Measurements from ENCODE around the gene LRRC27.
"Not testable (repeated sequence)": the region's sequence is repeated elsewhere in the genome, so short reads cannot be mapped to it uniquely, and the experiment has no call there.

LRRC27 gene

DNA sequence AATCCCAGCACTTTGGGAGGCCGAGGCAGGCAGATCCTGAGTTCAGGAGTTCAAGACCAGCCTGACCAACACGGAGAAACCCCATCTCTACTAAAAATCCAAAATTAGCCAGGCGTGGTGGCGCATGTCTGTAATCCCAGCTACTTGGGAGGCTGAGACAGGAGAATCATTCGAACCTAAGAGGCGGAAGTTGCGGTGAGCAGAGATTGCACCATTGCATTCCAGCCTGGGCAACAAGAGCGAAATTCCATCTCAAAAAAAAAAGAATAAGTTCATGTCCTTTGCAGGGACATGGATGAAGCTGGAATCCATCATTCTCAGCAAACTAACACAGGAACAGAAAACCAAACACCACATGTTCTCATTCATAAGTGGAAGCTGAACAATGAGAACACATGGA is 17.1 kb upstream of the LRRC27 start:
- not testable (repeated sequence) for DNase-seq (ENCODE audit: low spot score)

DNA sequence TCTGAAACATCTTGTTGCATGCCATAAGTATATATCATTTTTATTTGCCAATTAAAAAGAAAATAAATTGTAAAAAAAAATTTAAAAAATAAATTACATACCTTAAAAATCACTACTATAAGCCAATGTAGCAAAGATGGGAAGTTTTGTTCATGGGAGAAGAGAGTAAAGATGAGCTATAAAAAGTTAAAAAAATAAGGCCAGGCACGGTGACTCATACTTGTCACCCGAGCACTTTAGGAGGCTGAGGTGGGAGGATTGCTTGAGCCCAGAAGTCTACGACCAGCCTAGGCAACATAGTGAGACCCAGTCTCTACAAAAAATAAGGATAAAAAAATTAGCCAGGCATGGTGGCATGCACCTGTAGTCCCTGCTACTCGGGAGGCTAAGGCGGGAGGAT is 15.9 kb upstream of the LRRC27 start:
- DNase-seq (ENCODE audit: low spot score) = no peak

DNA sequence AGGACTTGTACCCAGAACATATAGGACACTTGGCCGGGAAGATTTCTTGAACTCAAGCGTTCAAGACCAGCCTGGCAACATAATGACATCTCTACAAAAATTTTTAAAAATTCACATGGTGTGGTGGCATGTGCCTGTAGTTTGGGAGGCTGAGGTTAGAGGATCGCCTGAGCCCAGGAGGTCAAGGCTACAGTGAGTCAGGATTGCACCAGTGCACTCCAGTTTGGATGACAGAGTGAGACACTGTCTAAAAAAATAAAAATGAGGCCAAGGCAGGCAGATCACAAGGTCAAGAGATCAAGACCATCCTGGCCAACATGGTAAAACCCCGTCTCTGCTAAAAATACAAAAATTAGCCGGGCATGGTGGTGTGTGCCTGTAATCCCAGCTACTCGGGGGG is 14.5 kb upstream of the LRRC27 start:
- not testable (repeated sequence) for DNase-seq (ENCODE audit: low spot score)

DNA sequence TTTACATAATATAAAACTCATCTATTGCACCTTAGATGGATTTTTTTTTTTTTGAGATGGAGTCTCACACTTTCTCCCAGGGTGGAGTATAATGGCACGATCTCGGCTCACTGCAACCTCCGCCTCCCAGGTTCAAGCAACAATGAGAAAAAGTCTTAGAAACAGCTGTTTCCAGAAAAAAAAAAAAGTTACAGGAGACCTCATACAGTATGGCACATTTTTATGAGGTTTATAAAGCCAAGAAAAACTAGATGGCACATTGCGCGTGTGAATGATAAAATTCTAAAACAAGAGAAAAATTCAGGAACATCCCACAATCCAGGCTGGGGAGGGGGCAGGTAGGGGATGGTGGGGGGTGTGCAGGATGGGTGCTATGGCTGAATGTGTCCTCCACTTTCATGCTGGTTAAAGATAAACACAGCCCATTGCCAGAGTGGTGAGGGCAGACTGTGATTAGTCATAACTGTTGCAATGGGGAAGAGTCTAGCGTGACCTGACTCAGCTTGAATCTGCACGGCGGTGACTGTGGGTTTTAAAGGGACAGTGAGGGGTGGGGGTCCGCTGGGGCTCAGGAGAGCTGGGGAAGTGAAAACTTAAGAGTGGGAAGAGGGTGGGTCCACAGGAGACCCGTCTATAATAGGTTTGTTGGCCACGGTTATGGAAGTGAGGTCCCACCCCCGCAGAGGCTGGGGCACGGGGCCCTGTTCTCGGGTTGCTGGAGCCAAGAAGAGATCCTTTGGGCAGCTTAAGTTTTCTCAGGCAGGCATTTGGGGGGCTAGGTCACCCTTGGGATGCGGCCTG is 11.9 kb upstream of the LRRC27 start:
- no peak for DNase-seq (ENCODE audit: low spot score)

DNA sequence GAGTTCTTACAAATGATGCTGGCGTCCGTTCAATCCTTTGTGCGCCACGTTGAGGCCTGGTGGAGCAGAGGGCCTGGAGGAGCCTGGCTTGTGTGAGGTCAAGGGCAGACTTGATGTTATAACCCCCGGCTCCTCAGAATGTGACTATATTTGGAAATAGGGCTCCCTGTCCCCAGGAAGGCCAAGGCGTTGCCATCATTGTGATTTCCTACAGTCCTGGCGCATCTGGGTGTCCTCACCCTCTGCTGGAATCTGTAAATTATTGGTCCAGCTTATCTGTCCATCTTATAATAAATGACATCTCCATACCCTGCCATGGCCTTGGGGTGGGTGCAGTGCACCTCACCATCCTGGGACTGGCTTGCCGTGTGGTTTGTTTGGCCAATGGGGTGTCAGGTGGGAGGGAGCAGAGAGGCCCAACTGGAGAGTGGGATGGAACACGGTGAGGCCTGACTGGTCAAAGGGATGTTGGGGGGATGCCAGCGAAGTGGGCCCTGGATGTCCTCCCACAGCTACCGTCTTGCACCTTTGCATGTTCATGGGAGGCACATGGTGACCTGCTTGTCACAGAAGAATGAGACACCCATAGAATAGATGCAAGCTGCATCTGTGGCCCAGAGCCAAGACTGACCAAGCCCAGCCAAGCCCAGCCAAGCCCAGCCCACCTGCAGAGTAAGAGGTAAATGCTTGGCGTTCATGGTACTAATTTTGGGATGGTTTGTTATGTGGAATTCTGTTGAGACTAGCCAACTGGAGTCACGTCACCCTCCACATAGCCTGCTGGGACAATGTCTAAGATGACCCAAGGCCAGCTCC is 11.1 kb upstream of the LRRC27 start:
- no peak for DNase-seq (ENCODE audit: low spot score)

DNA sequence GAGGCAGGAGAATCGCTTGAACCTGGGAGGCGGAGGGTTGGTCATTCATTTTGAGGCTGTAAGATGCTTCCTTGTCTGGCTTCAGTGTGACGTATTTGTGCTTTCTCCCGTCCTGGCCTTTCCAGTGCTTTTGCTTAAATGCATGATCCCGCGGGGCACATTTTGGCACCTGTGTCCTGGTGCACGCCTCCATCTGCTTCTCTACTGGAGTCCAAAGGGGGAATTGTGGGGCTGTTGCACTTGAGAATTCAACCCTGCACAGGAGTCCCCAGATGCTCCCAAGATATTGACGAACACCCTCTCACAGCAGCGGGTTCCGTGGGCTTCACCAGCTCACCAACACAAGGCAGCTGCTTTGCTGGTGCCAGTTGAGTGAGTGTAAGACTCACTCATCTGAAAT is 10.3 kb upstream of the LRRC27 start:
- no peak for DNase-seq (ENCODE audit: low spot score)

DNA sequence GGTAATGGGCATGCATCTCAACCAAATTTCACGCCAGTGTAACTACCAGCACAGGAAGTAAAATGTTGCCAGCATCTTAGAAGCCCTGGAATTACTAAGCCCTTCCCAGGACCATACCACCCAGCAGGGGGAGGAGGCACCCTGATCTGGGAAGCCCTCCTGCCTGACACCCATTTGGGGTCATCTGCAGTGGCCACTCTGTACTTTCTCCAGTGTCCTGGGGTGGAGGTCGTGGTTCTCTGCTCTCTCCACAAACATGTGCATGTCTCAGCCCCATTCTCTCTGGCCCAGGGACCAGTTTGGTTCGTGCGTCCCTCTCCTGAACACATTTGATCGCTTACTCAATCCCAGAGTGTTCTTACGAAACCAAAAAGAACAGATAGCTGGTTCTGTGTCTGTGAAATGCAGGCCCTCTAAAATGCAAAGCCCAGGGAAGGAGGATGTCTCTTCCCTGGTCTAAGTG is 9.4 kb upstream of the LRRC27 start:
- DNase-seq (ENCODE audit: low spot score) = no peak

DNA sequence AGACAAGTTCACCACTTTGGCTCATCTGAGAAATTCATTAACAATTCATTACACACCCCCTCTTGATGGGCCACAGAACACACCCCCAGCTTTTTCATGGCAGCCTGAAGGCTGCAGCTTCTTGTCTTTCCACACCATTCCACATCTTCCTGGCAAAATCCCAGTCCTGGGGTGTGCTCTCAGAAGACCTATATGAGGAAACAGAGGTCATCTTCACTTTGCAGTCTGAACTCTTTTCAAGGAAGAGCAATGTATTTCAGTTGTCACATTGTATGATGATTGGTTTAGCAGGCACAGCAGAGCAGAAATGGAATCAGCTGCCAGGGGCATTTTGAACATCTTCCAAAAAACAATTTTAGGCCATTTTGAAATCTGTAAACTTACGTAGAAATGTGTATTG is 7.8 kb upstream of the LRRC27 start:
- DNase-seq (ENCODE audit: low spot score) = no peak

DNA sequence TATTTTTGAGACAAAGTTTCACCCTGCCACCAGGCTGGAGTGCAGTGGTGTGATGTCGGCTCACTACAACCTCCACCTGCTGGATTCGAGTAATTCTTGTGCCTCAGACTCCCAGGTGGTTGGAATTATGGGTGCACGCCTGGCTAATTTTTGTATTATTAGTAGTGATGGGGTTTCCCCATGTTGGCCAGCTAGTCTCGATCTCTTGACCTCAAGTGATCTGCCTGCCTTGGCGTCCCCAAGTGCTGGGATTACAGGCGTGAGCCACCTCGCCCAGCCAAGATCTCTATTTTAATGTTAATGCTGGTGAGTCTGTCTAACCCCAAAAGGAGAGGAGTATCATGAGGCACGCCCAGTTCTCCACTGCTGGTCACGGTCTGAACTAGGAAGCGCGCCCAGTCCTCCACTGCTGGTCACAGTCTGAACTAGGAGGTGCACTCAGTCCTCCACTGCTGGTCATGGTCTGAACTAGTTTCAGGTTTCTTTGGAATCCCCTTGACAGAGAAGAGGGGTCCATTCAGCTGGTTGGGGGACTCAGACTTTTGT is 5.6 kb upstream of the LRRC27 start:
- DNase-seq (ENCODE audit: low spot score) = no peak

DNA sequence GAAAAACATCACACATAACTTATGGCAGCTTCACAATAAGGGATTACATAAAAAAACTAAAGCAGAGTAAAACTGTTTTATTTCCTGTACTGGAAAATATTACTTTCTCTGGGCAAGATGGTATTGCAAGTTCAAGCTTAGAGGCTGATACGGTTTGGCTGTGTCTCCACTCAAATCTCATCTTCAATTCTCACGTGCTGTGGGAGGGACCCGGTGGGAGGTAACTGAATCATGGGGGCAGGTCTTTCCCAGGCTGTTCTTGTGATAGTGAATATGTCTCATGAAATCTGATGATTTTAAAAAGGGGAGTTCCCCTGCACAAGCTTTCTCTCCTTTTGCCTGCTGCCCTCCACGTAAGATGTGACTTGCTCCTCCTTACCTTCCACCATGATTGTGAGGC is 5.1 kb upstream of the LRRC27 start:
- DNase-seq (ENCODE audit: low spot score) = no peak

DNA sequence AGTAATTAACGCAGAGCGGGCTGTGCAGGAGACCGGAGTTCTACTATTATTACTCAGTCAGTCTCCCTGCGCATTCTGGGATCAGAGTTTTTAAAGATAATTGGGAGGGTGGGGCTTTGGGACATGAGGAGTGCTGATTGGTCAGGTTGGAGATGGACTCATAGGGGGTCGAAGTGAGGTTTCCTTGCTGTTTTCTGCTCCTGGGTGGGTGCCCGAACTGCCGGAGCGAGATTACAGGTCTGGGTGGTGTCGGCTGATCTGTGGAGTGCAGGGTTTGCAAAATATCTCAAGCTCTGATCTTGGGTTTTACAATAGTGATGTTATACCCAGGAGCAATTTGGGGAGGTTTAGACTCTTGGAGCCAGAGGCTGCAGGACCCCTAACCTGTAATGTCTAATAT is 3.9 kb upstream of the LRRC27 start:
- DNase-seq (ENCODE audit: low spot score) = no peak

DNA sequence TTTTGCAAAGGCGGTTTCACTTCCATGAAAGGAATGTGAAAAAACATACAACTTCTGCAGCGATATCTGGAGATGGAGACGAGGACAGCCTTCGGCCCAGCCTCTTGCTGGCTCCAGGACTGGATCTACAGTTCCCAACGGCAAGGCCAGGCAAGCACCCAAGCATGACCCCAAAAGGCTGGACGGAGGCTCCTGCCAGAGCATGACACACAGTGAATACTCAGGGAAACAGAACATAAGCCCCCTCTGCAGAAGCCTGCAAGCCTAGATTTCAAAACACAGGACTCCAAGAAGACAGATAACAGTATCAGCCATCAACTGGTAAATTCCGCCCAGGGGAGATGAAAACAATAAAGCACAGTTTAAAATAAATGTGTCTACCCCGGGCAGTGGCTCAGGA is 3.3 kb upstream of the LRRC27 start:
- no peak for DNase-seq (ENCODE audit: low spot score)

DNA sequence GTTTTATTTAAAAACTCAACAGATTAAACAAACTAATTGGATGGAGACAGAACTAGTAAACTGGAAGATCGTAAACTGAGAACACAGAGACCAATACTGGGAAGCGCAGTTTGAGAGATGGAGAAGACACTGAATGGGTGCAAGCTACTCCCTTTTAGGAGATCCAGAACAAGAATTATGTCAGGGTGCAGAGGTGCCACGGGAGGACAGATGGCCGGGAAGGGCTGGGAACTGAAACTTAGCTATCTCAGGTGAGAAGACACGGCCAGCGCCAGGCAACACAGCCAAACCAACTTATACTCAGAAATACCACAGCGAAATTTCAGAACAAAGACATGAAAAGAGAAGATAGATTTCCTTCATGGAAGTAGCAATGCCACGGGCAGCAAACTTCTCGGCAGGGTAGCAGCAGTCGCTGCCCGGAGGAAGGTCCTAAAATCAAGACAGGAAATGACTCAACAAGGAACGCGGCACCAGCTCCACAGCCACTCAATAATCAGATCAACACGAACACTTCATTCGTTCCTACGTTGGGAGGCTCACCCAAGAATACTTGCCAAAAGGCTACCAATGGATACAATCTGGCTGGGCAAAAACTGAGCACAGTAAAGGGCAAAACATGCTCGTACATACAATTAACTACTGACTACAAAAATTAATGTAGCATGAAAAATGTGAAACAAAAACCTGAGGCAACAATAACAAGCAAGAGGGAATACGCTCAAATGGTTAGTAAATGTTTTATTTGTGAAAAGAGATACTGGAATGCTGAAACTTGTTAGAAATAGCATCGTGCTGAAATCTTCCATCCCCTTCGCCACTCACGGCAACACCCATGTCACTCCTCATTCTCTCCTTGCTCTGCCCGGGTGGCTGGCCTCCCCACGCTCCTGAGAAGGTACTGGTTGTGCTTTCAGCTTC is 2.2 kb upstream of the LRRC27 start:
- no peak for DNase-seq (ENCODE audit: low spot score)

DNA sequence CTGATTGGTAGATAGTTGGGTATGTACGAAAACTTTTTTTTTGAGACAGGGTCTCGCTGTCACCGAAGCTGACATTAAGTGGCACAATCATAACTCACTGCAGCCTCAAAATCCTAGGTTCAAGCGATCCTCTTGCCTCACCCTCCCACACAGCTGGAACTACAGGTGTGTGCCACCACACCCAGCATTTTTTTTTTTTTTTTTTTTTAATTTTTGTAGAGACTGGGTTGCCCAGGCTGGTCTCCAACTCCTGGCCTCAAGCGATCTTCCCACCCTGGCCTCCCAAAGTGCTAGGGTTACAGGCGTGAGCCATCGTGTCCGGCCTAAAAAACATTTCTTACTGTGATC is 1.5 kb upstream of the LRRC27 start:
- DNase-seq (ENCODE audit: low spot score) = no peak

DNA sequence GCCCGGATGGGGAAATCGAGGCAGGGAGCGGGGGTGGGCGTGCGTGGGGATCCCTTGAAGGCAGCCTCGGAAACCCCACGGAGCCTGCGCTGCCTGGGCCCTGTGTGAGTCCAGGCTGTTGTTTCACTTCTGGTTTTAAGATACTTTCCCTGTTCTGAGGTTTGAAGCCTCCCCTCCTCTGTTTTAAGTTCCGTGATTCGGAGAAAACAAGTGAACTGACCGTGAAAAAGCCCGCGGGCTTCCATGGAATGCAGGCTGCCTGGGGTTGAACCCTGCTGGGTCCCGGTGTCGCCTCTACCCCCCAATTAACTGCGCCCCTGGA is 401 bp downstream of the LRRC27 start:
- peak; percentile 44 for DNase-seq (ENCODE audit: low spot score)

DNA sequence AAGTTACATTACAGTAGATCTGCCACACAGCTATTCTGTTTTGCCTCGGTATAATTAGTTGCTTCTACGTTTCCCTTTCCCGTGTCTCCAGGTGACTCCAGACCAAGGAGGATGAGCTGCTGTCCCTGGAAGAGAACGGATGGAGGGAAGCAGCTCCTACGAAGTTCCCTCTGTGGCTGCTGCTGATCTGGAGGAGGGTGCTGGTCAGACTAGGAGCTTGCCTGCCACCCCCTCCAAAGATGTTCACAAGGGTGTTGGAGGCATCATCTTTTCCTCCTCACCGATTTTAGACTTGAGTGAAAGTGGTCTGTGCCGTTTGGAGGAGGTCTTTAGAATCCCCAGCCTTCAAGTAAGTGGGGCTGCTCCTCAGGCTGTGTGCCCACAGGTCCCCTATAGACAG is 1.4 kb downstream of the LRRC27 start:
- DNase-seq (ENCODE audit: low spot score) = no peak

DNA sequence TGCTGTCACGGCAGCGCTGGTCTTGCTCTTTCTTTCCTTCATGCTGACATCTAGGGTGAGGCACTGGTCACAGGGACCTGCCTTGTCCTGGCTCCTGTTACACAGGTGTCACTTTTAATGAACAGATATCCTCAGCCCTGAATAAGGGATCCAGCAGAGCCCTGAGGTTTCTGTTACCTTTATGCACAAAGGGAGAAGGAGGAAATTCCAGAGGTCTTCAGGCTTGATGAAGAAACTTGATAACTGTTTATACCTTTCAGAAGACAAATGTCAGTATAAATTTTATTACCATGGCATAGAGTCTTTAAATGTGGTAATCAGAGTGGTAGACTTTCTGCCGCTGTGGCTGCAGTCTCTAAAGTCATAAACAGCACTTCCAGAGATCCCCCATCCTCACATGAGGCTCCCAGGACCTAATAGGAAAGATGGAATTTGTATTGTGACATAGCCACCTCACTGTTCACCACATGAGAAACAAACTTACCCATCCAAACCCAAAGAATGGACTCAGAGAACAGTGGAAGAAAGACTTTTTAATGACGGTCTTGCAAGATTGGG is 2.7 kb downstream of the LRRC27 start:
- DNase-seq (ENCODE audit: low spot score) = no peak

DNA sequence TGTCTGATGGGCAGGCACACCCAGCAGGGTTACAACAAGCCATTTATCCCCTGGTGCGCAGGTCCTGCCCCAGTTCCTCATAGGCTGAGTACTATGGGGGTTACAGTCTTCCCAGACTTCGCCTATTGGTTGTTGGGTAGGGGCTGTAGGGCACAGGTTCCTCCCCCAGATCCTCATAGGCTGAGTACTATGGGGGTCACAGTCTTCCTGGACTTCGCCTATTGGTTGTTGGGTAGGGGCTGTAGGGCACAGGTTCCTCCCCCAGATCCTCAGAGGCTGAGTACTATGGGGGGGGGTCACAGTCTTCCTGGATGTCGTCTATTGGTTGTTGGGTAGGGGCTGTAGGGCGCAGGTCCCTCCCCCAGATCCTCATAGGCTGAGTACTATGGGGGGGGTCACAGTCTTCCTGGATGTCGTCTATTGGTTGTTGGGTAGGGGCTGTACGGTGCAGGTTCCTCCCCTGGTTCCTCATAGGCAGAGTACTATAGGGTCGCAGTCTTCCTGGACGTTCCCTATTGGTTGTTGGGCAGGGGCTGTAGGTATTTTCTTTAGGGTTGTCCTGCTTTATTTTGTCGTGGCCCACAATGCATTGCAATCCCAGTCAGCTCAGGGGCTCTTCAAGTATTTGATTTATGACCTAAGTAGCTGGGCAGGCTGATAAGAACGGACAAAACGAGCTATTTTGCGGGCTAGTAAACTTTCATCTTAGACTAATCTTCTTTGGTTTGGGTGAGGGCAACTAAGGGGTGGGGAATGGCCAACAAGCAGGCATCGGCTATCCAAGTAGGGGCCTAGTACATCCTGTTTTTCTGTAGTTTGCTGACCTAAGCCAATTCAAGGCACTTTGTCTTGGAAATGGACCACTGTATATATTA is 3.4 kb downstream of the LRRC27 start:
- peak; percentile 76 for DNase-seq (ENCODE audit: low spot score)

DNA sequence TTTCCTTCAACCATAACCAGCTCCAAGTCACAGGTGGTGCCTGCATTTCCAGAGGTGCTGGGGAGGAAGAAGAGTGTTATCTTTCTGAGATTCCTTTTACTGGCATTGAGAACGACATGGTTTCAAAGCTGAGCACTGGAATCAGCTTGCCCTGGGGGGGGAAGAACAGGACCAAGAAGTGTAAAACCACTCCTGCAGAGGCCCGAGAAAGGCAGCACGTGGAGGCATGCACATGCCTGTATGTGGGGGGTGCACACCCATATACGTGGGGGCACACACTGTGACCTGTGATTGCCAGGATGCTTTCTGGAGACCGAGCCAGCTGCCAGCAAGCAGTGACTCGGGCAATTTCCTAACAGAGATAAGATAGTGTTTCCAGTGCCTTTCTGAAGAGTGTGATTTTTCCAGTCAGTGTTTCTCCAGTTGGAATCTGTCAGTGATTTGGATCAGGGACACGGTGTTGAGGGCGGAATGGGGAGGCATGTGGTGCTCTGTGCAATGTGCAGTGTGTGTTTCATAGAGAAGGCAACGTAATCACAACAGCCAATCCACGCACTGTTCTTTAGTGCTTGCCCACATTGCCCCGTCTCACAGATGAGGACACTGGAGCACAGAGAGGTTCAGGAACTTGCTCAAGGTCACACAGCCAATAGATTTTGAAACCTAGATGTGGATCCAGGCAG is 4.2 kb downstream of the LRRC27 start:
- no peak for DNase-seq (ENCODE audit: low spot score)

DNA sequence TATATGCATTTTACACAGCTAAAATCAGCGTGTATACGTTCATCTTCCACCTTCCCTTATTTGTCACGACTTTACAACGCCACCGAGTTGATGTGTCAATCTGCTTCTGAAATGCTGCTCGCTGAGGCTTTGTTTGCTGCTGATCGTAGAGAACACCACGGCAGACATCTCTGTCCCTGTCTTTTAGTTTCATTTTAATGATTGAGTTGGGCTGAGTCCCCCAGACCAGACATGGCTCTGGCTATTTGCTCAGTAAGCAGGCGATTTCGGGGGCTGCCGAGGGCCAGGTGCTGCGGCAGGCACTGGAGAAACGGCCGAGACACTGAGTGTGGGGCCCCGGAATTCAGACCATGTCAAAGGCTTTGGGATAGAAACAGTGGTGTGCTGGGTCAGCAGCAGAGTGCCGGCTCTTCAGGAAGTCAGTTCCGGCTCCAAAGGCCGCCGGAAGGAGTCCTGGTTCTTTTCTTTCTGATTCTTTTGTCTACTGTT is 5.0 kb downstream of the LRRC27 start:
- DNase-seq (ENCODE audit: low spot score) = peak; percentile 17

Data from pons (tissue), 1 donor.